COLO829 (cell line): ENCODE data around the gene RBM14.
"Not testable (repeated sequence)": the region's sequence is repeated elsewhere in the genome, so short reads cannot be mapped to it uniquely, and the experiment has no call there.

ENCODE experiments used
- DNase-seq: peaks from one replicate; pipeline ENCODE4 v3.0.0; 2012; ENCODE audit warnings: low spot score

The RBM14 gene, protein sequence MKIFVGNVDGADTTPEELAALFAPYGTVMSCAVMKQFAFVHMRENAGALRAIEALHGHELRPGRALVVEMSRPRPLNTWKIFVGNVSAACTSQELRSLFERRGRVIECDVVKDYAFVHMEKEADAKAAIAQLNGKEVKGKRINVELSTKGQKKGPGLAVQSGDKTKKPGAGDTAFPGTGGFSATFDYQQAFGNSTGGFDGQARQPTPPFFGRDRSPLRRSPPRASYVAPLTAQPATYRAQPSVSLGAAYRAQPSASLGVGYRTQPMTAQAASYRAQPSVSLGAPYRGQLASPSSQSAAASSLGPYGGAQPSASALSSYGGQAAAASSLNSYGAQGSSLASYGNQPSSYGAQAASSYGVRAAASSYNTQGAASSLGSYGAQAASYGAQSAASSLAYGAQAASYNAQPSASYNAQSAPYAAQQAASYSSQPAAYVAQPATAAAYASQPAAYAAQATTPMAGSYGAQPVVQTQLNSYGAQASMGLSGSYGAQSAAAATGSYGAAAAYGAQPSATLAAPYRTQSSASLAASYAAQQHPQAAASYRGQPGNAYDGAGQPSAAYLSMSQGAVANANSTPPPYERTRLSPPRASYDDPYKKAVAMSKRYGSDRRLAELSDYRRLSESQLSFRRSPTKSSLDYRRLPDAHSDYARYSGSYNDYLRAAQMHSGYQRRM

DNA sequence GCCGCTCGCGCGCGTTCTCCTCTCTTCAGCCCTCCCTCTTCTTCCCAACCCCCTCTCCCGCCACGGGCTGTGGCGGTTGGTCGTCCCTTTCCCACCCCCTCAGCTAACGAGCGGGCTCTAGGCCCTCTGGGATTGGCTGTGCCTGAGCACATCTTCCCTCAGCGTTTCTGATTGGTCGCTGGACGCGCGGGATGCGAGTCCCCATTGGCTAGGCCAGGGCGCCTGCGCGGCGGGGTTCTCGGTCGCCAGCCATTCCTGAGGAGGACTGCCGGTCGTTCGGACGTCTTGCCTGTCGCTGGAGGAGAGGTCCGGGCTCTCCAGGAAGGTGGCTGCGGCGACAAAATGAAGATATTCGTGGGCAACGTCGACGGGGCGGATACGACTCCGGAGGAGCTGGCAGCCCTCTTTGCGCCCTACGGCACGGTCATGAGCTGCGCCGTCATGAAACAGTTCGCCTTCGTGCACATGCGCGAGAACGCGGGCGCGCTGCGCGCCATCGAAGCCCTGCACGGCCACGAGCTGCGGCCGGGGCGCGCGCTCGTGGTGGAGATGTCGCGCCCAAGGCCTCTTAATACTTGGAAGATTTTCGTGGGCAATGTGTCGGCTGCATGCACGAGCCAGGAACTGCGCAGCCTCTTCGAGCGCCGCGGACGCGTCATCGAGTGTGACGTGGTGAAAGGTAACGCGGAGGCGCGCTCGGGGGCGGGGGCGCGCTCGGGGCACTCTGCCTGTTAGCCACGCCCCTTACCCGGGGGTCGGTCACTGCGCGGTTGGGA, at the start of gene RBM14:
TSS of gene RBM14 (plus strand) at position 252 of the 776 bp plus-strand sequence. CDS start at position 343, 91 bp downstream.
- peak; percentile 97 for DNase-seq

DNA sequence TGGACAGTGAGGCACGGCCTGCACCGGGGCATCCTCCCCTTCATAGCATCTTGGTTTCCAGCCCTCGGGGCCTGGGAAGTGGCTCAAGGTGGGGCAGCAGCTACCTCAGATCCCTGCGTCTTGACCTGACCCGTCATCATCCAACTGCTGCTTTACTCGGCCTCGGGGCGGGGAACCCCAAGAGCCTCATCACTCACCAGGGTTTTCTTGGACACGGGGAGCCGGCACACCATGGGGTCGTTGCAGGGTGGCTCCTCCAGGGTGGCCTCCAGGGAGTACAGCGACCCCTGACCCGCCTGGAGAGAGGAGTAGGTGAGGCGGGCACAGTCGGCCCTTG, 48.7 kb upstream of the RBM14 start:
- DNase-seq: no peak

DNA sequence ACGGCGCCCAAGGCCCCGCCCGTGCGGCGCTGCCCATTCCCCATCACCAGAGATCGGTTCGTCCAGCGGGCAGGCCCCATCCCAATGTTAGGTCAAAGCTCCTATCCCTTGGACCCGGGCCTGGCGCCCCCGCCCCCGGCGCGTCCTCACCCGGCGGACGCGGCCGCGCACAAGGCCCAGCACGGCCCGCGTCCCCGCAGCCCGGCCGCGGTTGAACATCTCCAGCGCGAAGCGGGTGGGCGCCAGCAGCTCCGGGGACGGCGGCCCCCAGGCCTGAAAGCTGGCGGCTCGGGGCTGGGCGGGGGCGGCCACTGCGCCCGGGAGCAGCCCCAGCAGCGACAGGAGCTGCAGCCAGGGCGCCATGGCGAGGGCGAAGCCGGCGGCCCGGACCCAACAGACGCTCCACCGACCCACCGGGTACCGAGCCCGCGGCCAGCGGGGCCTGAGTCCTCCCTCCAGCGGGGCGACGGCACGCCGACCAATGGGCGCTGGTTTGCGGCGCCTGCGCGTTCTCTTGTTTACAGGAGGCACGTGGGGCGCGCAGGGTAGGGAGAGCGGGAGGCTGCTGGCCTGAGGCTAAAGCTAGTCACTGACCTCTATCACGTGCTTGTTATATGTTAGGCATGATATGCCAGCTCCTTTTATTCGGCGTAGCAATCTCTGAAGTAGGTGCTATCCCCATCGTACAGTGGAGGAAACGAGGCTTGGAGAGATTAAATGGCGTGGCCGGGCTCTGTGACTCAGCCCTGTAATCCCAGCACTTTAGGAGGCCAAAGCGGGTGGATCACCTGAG, 48.1 kb upstream of the RBM14 start, which contains the start of gene CTSF:
TSS of gene CTSF (minus strand) at position 483 of the 793 bp plus-strand sequence. CDS start at position 363, 120 bp downstream.
- DNase-seq: peak; percentile 92

DNA sequence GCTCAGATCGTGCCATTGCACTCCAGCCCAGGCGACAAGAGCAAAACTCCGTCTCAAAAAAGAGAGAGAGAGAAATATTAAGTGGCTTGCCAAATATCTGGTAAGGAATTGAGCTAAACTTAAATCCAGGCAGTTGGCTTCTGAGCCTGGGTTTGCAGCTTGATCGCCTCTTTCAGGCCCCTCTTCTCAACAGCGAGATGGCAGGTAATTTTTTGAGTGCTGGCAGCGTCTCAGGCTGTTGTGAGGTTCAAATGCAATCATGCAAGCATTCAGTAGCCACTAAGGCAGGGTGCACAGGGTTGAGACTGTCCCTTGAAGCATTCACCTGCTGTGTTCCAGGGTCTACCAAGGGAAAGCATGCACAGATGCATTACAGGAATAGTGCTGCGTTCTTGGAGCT, 47.4 kb upstream of the RBM14 start:
- no peak for DNase-seq

DNA sequence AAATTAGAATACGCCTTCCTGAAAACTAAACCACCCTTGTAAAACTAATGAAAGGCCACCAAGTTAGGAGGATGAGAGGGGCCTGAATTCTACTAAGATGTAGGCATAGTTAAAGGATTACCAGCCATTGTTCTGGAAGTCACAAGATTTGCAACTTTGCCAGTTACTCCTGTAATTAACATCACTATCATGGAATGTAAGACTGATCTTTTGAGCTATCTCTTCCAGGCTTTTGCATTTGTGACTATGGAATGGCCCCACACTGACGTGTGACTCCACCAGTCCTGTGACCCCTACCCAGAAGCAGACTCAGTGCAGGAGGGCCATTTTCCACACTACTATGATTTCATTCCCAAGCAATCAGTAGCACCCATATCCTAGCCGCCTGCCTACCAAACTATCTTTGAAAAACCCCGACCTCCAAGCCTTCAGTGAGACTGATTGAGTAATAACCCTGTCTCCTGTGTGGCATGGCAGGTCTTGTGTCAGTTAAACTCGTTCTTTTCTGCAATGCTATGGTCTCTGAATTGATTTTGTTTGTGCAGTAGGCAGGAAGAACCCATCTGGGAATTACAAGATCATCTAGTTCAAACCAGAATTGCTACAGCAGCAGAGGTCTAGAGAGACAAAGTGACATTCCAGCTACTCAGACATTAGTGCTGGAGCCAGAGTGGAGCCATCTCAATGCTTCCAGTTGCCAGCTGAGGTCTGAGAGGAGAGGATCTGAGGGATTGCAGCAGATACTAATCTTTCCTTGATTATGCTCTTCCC, 46.2 kb upstream of the RBM14 start:
- DNase-seq: no peak

DNA sequence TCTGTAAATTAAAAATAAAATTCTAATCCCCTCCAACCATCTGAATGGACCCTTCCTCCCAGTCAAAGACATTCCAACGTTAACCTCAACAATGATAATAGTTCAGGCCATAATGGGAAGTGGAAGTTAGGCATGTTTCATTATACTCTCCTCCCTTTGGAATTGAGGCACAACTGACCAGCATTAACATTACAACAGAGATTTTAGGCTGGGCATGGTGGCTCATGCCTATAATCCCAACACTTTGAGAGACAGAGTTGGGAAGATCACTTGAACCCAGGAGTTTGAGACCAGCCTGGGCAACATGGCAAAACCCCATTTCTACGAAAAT, 45.6 kb upstream of the RBM14 start:
- DNase-seq: no peak

DNA sequence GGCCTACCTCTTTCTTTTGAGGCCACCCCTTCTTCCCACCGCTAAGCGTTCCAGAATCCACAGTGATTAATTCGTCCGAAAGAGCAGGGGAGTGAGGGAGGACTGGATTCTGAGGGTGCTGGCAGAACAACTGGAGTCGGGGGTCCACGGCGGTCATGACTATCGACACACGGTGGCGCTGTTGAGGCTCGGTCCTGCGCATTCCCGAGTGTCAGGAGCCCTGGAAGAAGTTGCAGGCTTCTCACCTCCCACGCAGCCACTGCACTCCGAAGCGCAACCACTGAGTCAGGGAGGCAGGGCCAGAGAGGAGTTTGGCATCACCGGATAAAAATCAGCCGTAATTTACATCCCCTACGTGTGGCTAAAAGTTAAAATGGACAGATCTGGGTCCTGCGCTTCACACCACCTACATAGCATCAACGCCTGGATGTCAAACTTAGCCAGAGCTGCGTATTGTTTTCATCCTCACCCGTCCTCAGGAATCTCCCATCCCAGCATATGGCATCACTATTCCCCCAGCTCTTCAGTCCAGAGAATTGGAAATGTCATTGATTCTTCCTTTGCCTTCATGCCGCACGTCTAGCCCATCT, 37.3 kb upstream of the RBM14 start:
- DNase-seq: peak; percentile 77

DNA sequence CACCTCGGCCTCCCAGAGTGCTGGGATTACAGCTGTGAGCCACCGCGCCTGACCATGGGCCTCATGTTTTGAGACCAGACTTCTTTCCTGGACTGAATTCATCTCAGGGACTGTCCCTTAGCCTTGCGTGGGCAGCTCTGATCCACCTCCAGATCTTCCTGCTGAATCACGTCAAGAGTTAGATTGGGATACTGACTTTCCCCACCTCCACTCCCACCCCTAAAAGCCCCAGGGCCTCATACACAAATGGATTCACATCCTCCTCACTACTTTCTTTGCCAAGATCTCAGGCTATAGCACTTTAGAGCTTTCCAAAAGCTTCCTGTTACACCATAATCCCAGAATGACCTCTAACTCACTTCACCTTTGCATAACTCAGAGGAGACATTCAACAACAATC, 35.6 kb upstream of the RBM14 start:
- DNase-seq: no peak

DNA sequence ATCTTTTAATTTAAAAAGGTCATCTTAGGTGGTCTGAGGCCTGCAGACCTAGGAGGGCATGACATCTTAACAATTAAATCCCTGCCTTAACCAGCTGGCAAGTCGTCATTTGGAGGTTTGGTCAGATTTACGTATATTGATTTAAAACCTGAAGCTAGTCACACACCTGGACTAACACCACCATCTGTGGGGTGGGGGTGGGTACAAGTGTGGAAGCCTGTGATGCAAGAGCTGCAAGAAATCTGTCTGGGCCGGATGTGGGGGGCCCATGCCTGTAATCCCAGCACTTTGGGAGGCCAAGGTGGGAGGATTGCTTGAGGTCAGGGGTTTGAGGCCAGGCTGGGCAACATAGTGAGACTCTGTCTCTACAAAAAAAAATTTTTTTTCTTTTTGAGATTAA, 35.2 kb upstream of the RBM14 start:
- no peak for DNase-seq

DNA sequence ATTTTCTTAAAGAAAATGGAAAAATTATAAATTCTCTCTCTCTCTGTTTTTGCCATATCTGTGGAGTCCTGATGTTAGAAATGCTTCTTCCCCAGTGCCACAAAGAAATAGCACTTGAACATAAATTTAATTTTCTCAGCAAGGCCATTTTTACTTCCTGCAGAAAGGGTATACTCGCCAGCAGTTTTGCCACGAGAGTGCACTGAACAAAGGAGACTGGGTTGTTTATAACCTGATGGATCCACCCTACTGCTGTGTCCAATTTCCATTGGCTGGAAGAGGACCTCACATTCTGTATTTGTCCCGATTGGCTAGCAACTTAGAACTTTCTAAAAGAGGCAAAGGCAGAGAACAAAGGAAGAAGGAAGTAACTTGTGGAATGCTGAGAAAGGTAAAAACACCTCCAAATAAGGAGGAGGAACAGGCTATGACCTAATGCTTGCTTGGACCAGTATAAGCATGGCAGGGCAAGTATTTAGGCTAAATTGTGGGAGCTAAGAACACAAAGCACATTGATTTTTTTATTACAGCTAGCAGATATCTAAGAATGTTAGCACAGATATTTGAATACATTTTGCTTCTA, 33.8 kb upstream of the RBM14 start:
- DNase-seq: not testable (repeated sequence)

DNA sequence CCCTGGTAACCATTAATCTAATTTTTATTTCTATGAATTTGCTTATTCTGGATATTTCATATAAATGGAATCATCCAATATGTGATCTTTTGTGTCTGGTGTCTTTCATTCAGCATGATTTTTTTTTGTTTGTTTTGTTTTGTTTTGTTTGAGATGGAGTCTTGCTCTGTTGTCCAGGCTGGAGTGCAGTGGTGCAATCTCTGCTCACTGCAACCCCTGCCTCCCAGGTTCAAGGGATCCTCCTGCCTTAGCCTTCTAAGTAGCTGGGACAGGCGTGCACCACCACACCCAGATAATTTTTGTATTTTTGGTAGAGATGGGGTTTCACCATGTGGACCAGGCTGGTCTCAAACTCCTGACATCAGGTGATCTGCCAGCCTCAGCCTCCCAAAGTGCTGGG, 31.0 kb upstream of the RBM14 start:
- not testable (repeated sequence) for DNase-seq

DNA sequence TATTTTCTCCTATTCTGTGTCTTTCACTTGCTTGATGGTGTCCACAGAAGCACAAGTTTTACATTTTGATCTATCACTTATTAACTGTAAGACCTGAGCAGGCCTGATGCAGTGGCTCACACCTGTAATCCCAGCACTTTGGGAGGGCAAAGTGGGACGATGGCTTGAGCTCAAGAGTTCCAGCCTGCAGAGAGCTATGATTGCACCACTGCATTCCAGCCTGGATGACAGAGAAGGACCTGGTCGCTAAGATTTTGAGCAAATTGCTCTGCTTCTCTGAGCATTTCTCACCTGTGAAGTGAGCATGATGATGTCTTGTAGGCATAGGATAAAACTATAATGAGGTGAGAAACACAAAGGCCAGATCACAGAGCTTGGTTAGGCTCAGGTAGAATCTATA, 30.3 kb upstream of the RBM14 start:
- DNase-seq: no peak

DNA sequence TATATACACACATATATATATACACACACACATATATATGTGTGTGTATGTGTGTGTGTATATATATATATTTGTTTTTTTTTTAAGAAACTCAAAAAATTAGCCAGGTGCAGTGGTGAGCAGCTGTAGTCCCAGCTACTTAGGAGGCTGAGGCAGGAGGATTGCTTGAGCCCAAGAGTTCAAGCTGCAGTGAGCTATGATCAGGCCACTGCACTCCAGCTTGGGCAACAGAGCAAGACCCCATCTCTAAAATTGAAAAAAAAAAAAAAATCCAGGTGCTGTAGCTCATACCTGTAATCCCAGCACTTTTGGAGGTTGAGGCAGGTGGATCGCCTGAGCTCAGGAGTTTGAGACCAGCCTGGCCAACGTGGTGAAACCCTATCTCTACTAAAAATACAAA, 27.1 kb upstream of the RBM14 start:
- not testable (repeated sequence) for DNase-seq

DNA sequence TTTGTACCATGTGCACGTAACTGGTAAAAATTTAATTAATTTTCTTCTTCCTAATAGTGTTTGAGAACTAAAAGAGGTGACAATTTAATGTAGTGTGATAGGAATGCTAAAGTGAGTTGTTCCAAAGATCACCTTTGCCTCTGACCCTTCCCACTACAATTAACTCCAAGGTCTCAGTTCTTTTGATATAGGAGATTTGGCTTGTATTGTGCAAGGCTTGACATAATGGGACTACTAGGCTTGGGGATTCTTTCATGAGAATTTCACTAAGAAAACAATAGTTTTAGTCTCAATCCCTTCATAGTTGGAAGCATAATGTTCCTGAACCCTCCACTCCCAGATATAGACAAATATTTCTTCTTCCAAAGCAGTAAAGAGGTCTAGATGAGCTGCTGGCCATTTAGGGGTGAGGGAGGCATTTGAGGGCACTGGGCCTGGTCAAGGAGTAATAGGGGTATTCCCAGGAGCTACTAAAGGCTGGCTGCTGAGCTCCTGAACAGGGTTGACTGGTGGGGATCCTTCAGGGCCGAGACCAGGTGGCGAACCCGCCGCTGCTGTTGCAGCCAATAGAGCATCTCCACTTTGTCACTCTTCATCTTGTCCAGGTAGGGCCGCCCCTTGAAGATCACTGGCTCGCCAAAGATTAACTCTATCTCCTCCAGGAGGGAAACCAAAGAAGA, 26.3 kb upstream of the RBM14 start:
- no peak for DNase-seq

DNA sequence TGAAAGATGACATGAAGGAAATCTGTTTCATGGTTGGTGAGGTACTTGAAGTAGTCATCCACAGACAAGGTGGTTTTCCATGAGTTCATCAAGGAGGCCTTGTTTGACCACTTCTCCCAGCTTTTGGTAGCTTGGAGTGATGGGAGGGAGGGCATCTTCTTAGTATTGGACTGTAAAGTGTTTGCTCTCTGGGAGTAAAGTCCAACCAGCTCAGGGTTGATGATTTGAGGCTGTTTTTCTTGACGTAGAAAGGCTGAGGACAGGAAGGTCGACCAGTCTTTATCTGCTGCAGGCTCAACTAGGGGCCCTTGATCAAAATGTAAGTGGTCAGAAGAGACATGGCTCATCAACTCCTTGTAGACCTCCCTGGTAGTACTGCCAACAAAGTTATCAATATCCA, 25.3 kb upstream of the RBM14 start:
- no peak for DNase-seq

DNA sequence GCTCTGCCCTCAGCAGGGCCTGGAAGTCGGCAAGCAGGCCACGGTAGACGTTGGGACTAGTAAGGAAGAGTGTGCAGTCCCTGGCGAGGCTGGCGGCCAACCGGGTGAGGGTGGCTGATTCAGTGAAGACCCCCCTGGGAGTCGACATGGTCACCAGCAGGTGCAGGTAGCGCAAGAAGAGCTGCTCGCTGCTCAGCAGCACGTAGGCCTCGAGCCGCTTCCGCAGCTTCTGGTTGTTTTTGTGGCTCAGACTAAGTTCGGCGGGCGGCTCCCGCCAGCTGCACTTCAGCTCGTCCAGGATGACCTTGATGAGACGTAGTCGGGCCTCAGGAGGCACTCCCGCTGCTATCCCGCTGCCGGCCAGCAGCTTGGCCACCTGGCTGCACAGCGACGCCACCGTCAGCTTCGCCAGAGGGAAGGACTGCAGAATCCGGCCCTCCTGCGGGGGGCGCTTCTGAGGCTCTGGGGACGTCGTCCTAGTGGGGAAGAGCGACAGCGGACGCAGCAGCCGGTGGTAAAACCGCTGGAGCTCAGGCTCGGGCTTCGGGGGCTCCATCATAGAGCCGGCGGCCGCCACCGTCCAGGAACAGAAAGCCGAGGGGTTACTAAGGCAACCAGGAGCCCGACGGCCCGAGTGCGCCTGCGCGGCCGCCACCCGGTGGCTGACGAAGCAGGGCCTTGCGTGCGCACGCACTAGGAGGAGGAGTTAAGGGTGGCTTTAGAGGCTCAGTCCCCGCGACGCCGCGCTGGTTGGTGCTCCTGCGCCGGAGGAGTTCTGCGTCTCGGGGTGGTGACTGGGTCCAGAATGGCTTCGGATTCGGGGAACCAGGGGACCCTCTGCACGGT, 23.8 kb upstream of the RBM14 start, which contains the start of the genes CCDC87 and CCS:
TSS of gene CCDC87 (minus strand) at position 607 of the 846 bp plus-strand sequence. CDS start at position 559, 48 bp downstream.
TSS of gene CCS (plus strand) at position 729 of the 846 bp plus-strand sequence. CDS start at position 806, 77 bp downstream.
- DNase-seq: peak; percentile 100

DNA sequence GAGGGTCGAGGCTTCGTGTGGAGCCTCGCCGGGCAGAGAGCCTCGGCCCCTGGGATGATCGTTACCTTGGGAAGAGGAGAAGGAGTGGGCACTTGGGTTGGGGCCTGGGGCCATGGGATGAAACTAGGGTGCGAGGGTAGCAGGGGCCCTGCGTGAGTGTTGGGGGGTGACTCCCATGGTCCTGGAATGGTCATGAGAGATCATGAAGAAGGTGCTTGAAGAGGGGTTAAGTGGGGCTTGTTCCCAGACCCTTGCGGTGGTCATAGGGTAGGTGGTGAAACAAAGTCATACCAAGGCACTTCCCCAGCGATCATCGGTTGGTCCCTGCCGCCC, 23.2 kb upstream of the RBM14 start:
- no peak for DNase-seq

DNA sequence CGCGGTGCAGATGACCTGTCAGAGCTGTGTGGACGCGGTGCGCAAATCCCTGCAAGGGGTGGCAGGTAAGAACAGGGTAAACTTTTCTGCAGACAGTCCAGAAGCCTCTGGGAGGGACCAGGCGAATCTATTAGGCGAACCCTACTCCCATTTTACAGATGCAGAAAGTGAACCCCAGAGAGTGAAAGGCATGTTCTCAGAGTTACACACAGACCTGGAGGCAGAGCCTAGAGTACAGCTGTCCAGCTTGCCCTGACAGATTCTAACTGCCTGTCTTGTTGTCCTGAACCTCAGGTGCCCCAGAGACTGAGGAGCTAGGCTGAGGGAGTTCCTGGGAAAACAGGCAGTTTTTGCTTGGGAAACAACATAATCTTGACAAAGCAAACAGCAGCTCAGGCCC, 22.8 kb upstream of the RBM14 start:
- no peak for DNase-seq
